Measurements from ENCODE around the gene CDC16. TPM values are rescaled to one million over a fixed set of nuclear protein-coding genes. Genes with fewer than 3 reads are reported as not detected.

Gene CDC16
- total and polyA plus RNA-seq, 2 of the 8 experiments (the other 6 are each of a cell fraction or from before 2014, with no cell fraction given): 42.5 to 83.4 TPM

- Histone ChIP-seq H3K18ac (ENCODE audit: extremely low read depth, low read length) (no peak overlapping the region), H3K27ac (ENCODE audit: low read depth, low read length) (no peak overlapping the region), H4K8ac (ENCODE audit: extremely low read depth, insufficient read depth, low read length) (no peak overlapping the region), H4K5ac (ENCODE audit: insufficient read length, low read depth, low read length) (no peak overlapping the region), H3K36me3 (ENCODE audit: control insufficient read depth in 2 of 4, insufficient read depth in 4 of 4, low read length in 3 of 4) (no peaks in the 10 kb centered on the region), H3K9me3 (ENCODE audit: insufficient read depth in 2 of 2, low read depth in 1 of 2, low read length in 1 of 2) (peaks cover 4 to 10% of the 10 kb centered on the region in 2 experiments; a peak in 1 of 4 replicates), H2BK120ac (replicated peaks; ENCODE audit: low read depth, low read length) (no peak overlapping the region), H3K79me2 (ENCODE audit: control insufficient read depth in 1 of 2, insufficient read depth in 2 of 2, low read length in 2 of 2) (no peaks in the 10 kb centered on the region), H2BK5ac (ENCODE audit: low read depth, low read length) (no peak overlapping the region), H3K79me1 (ENCODE audit: low read depth, low read length) (no peaks in the 10 kb centered on the region), H3K4ac (replicated peaks; ENCODE audit: insufficient read length, low read depth, low read length) (no peak overlapping the region), H3K4me3 (ENCODE audit: extremely low read depth in 1 of 4, insufficient read depth in 2 of 4, low read depth in 3 of 4, low read length in 4 of 4) (no peak overlapping the region), H3K23ac (ENCODE audit: insufficient read length) (no peak overlapping the region), H3K27me3 (replicated peaks in 1 of 4; ENCODE audit: control insufficient read depth in 3 of 4, extremely low read depth in 1 of 4, insufficient read depth in 3 of 4, low read length in 3 of 4) (no peaks in the 10 kb centered on the region), H2AFZ (ENCODE audit: low read length) (peak overlapping the region; percentile 76), H2AK5ac (ENCODE audit: low read depth, low read length) (no peak overlapping the region), H3K4me1 (replicated peaks in 1 of 4; ENCODE audit: control insufficient read depth in 3 of 4, insufficient read depth in 4 of 4, low read length in 3 of 4) (peaks cover 0 to 4% (median 2%) of the 10 kb centered on the region in 4 experiments; a peak in 4 of 7 replicates), H2BK15ac (ENCODE audit: low read length) (0 out of 2 replicates have a peak overlapping the region, but pooled peaks have one; percentile 46), H3K56ac (replicated peaks; ENCODE audit: insufficient read length, low read depth, low read length) (no peak overlapping the region), H4K91ac (replicated peaks; ENCODE audit: insufficient read length, low read length) (no peak overlapping the region), H2BK12ac (ENCODE audit: low read depth, low read length) (no peak overlapping the region), H2BK20ac (ENCODE audit: low read length) (no peak overlapping the region), H4K20me1 (replicated peaks in 1 of 2; ENCODE audit: control insufficient read depth in 1 of 2, insufficient read depth in 2 of 2, low read length in 2 of 2) (no peaks in the 10 kb centered on the region), H3K23me2 (ENCODE audit: low read depth, low read length) (no peaks in the 10 kb centered on the region), H3K14ac (ENCODE audit: insufficient read length) (no peak overlapping the region), H3K9ac (replicated peaks in 1 of 4; ENCODE audit: extremely low read depth in 1 of 4, low read depth in 3 of 4, low read length in 3 of 4) (no peak overlapping the region), H3K4me2 (ENCODE audit: insufficient read depth in 1 of 2, low read depth in 2 of 2, low read length in 2 of 2) (no peak overlapping the region; a peak in 1 of 4 replicates)
- POLR2A ChIA-PET (ENCODE audit: partially characterized antibody): no interaction called here
- CTCF ChIA-PET (ENCODE audit: partially characterized antibody): interaction anchor here (0.6 kb wide), 1 partner anchor 10 kb away, joined by 3 read pairs; no protein-coding TSS in a partner anchor
- no peak for TF ChIP-seq EZH2 (IDR thresholded peaks at IDR 0.05; ENCODE audit: low read depth, low read length, severe bottlenecking)
- 0 out of 2 replicates have a peak, but pooled peaks have one; percentile 44 for TF ChIP-seq GABPA (IDR thresholded peaks at IDR 0.05; ENCODE audit: borderline replicate concordance, insufficient read depth, low read length)
- no peak for FAIRE-seq
- WGBS, 2 experiments (ENCODE audit: extremely low coverage in 1 of 2, insufficient coverage in 1 of 2, insufficient read length in 1 of 2, insufficient replicate concordance in 2 of 2, low coverage in 1 of 2, low lambda C conversion rate in 2 of 2, missing lambda C conversion rate in 1 of 2): 87% methylated on average over 18 of the region's 18 CpGs; no CpG with 5 or more reads in 1 of the 2 experiments
- no peak for DNase-seq (ENCODE audit: low read depth in 1 of 2, low spot score in 2 of 2)
Observed at GRCh38 chr13:114200399-114200911, 34.2 kb upstream of the CDC16 start.
